SU-DHL-6 (cell line): ENCODE results near the gene TIAM2.

ENCODE experiments used
- H2AFZ ChIP-seq: fragments of 200-600 bp; sonication (generic); 2 replicates; pipeline ENCODE4 v1.6.1; 2014; ENCODE audit warnings: low read depth, mild to moderate bottlenecking, moderate library complexity, mixed read lengths, antibody characterized with exemption, low read length; ENCODE audit not compliant: severe bottlenecking
- H3F3A ChIP-seq: fragments of 200-600 bp; shearing (Covaris generic); 2 replicates; pipeline ENCODE4 v1.6.0; 2016; ENCODE audit warnings: antibody characterized with exemption, mild to moderate bottlenecking; ENCODE audit not compliant: insufficient read depth
- H3K27ac ChIP-seq: fragments of 200-600 bp; sonication (generic); 2 replicates; pipeline ENCODE4 v1.5.1; 2016; ENCODE audit warnings: low read depth, mild to moderate bottlenecking, low read length, moderate library complexity, mixed read lengths
- H3K27me3 ChIP-seq: fragments of 200-600 bp; sonication (generic), shearing (Covaris generic); 2 replicates; pipeline ENCODE4 v1.6.0; 2014; ENCODE audit warnings: mild to moderate bottlenecking, low read length
- H3K36me3 ChIP-seq: fragments of 200-600 bp; sonication (generic); 2 replicates; pipeline ENCODE4 v1.6.1; 2014; ENCODE audit warnings: mild to moderate bottlenecking, low read length, mixed read lengths
- H3K4me2 ChIP-seq: fragments of 300-600, 200-600 bp; shearing (Covaris generic), sonication (generic); 2 replicates; pipeline ENCODE4 v1.6.0; 2014; ENCODE audit warnings: low read length, low read depth, mild to moderate bottlenecking; ENCODE audit not compliant: poor library complexity, severe bottlenecking
- H3K4me3 ChIP-seq: fragments of 200-600 bp; sonication (generic); 2 replicates; pipeline ENCODE4 v1.5.1; 2014; ENCODE audit warnings: antibody characterized with exemption, low read length, mild to moderate bottlenecking, mixed read lengths; ENCODE audit not compliant: insufficient read depth, poor library complexity, severe bottlenecking
- H3K79me2 ChIP-seq: fragments of 200-600 bp; sonication (generic); 2 replicates; pipeline ENCODE4 v1.6.1; 2014; ENCODE audit warnings: mild to moderate bottlenecking, low read length, moderate library complexity; ENCODE audit not compliant: insufficient read depth
- H3K9ac ChIP-seq: fragments of 200-600 bp; sonication (generic); 2 replicates; pipeline ENCODE4 v1.7.0; 2014; ENCODE audit warnings: mild to moderate bottlenecking, low read length
- H3K9me2 ChIP-seq: fragments of 200-600 bp; sonication (generic); replicated peaks from 2 replicates; pipeline ENCODE4 v1.6.1; 2014; ENCODE audit warnings: low read length; ENCODE audit not compliant: insufficient read depth
- H3K9me3 ChIP-seq: fragments of 200-600 bp; sonication (generic); 2 replicates; pipeline ENCODE4 v1.6.1; 2014; ENCODE audit warnings: low read length, mixed read lengths; ENCODE audit not compliant: insufficient read depth
- H4K20me1 ChIP-seq: fragments of 200-600 bp; sonication (generic); 2 replicates; pipeline ENCODE4 v1.6.1; 2014; ENCODE audit warnings: low read depth, mild to moderate bottlenecking, antibody characterized with exemption, low read length, moderate library complexity, mixed read lengths
- EZH2phosphoT487 ChIP-seq: fragments of 200-600 bp; sonication (generic), shearing (Covaris generic); conservative IDR thresholded peaks from 2 replicates; pipeline ENCODE4 v1.6.1; 2018; ENCODE audit warnings: mild to moderate bottlenecking, antibody characterized with exemption, low read length, moderate library complexity, mixed read lengths
- TF ChIP-seq, protein P1 (sequence below): fragments of 200-600 bp; sonication (generic); IDR thresholded peaks from one replicate; pipeline ENCODE4 v1.5.1; 2017; ENCODE audit warnings: antibody characterized with exemption, mild to moderate bottlenecking, low read length, moderate library complexity; ENCODE audit not compliant: insufficient read depth, poor library complexity, severe bottlenecking

Gene TIAM2

DNA sequence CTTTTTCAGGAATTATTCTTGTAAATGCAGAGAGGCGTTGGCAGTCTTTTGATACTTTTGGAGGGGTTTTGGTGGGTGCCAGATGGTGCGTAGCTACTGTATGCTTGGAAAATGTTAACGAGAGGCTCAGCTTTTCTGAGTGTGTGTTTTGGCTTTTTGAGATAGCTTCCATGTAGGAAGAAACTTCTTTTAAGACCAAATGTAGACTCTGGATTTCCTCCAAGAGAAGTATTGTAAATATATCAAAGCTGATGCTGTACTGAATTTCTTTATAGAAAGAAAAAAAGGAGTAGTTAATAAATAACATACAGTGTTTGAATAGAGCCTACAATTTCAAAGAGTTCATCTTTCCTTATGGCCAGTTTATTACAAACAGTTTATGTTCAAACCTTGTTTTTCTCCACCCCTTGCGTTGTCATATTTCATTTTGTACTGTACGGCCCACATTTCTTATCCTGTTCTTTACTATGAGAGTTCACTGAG, 16.7 kb downstream of the TIAM2 start:
- Histone ChIP-seq H3K9me2 (no peaks in the 10 kb centered on the region), H4K20me1 (no peaks in the 10 kb centered on the region), H3K4me2 (no peak overlapping the region), H3K27me3 (no peaks in the 10 kb centered on the region), H3K36me3 (no peaks in the 10 kb centered on the region), H2AFZ (no peak overlapping the region), H3K79me2 (no peaks in the 10 kb centered on the region), H3K9me3 (no peaks in the 10 kb centered on the region), H3K27ac (no peak overlapping the region), H3F3A (no peaks in the 10 kb centered on the region), H3K4me3 (no peak overlapping the region), H3K9ac (no peak overlapping the region)
- no peak for TF ChIP-seq EZH2phosphoT487
- TF ChIP-seq, protein P1, sequence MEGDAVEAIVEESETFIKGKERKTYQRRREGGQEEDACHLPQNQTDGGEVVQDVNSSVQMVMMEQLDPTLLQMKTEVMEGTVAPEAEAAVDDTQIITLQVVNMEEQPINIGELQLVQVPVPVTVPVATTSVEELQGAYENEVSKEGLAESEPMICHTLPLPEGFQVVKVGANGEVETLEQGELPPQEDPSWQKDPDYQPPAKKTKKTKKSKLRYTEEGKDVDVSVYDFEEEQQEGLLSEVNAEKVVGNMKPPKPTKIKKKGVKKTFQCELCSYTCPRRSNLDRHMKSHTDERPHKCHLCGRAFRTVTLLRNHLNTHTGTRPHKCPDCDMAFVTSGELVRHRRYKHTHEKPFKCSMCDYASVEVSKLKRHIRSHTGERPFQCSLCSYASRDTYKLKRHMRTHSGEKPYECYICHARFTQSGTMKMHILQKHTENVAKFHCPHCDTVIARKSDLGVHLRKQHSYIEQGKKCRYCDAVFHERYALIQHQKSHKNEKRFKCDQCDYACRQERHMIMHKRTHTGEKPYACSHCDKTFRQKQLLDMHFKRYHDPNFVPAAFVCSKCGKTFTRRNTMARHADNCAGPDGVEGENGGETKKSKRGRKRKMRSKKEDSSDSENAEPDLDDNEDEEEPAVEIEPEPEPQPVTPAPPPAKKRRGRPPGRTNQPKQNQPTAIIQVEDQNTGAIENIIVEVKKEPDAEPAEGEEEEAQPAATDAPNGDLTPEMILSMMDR = no peak

DNA sequence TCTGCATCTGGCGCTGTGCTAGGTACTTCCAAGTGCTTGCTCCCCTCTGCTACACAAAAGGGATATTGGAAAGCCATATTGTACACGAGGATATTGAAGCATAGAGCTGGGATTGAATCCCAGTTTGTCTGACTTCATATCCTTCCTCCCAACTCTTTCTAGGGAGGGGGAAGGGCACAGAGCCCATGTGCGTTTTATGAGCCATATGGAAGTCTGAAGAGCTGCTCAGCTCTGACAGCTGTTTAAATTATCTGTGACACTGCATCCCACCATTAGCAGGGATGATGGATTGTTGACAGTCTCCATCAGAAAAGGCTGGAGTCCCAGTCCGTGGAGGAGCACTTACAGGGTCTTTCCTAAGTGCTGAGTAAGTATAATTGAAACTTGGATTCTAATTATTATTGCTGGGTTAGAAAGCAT, 18.4 kb downstream of the TIAM2 start:
- no peaks in the 10 kb centered on the region for H3K79me2 ChIP-seq
- H3K9me2 ChIP-seq = no peaks in the 10 kb centered on the region
- H3K36me3 ChIP-seq = no peaks in the 10 kb centered on the region
- no peaks in the 10 kb centered on the region for H4K20me1 ChIP-seq
- H3K27me3 ChIP-seq = no peaks in the 10 kb centered on the region
- H3K9ac ChIP-seq = no peak overlapping the region
- no peaks in the 10 kb centered on the region for H3K9me3 ChIP-seq
- H3K4me3 ChIP-seq = no peak overlapping the region
- no peak overlapping the region for H3K27ac ChIP-seq
- H3F3A ChIP-seq = no peaks in the 10 kb centered on the region
- H3K4me2 ChIP-seq = no peak overlapping the region
- TF ChIP-seq, protein P1 = no peak
- TF ChIP-seq EZH2phosphoT487 = no peak
- H2AFZ ChIP-seq = no peak overlapping the region

DNA sequence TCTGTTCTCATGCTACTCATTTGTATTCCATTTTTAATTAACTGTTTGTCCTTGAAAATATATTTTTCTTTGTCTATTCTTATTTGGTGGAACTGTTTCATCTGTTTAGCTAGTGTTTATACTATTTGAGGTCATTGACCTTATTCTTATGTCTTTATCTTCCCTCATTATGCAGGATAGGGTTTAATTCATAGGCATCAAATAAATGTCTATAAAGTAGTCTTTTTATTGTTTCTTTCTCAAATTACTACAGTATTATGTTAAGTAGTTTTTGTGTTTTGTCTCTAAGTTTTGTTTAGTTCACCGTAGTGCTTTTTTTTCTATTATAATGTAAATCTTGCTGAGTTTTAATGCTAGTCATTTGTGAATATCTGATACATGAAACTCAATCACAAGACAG, 19.0 kb downstream of the TIAM2 start:
- H3K36me3 ChIP-seq = no peaks in the 10 kb centered on the region
- no peak overlapping the region for H3K4me2 ChIP-seq
- H3K9ac ChIP-seq = no peak overlapping the region
- H3K4me3 ChIP-seq = no peak overlapping the region
- H3K27me3 ChIP-seq = no peaks in the 10 kb centered on the region
- no peaks in the 10 kb centered on the region for H4K20me1 ChIP-seq
- TF ChIP-seq EZH2phosphoT487 = no peak
- TF ChIP-seq, protein P1 = no peak
- no peaks in the 10 kb centered on the region for H3K9me3 ChIP-seq
- H3F3A ChIP-seq = no peaks in the 10 kb centered on the region
- H3K27ac ChIP-seq = no peak overlapping the region
- no peak overlapping the region for H2AFZ ChIP-seq
- no peaks in the 10 kb centered on the region for H3K9me2 ChIP-seq
- no peaks in the 10 kb centered on the region for H3K79me2 ChIP-seq
